Keratinocyte (primary cell): ENCODE measurements around the gene PRRX1.

Source experiments
- EZH2 ChIP-seq: IDR thresholded peaks from one replicate; pipeline ENCODE4 v1.6.1; 2012; ENCODE audit warnings: inconsistent platforms, mild to moderate bottlenecking, low read length, moderate library complexity
- TF ChIP-seq, protein P1 (sequence below), 3 experiments: IDR thresholded peaks in 1 of 3; conservative IDR thresholded peaks in 1 of 3; optimal IDR thresholded peaks in 1 of 3; 2 replicates in 2 of 3; 3 replicates in 1 of 3; pipeline versions ENCODE3 to v1.5.1; 2011; ENCODE audit warnings: low read length in 3 of 3, mild to moderate bottlenecking in 3 of 3, moderate library complexity in 2 of 3, control low read depth in 1 of 3, inconsistent platforms in 1 of 3; ENCODE audit not compliant: insufficient read depth in 2 of 3; ENCODE audit errors: extremely low read depth in 1 of 3

- TF ChIP-seq, protein P1, sequence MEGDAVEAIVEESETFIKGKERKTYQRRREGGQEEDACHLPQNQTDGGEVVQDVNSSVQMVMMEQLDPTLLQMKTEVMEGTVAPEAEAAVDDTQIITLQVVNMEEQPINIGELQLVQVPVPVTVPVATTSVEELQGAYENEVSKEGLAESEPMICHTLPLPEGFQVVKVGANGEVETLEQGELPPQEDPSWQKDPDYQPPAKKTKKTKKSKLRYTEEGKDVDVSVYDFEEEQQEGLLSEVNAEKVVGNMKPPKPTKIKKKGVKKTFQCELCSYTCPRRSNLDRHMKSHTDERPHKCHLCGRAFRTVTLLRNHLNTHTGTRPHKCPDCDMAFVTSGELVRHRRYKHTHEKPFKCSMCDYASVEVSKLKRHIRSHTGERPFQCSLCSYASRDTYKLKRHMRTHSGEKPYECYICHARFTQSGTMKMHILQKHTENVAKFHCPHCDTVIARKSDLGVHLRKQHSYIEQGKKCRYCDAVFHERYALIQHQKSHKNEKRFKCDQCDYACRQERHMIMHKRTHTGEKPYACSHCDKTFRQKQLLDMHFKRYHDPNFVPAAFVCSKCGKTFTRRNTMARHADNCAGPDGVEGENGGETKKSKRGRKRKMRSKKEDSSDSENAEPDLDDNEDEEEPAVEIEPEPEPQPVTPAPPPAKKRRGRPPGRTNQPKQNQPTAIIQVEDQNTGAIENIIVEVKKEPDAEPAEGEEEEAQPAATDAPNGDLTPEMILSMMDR (optimal IDR thresholded peaks at IDR 0.05 in 1 of 3, IDR thresholded peaks at IDR 0.05 in 1 of 3, conservative IDR thresholded peaks at IDR 0.05 in 1 of 3; ENCODE audit: extremely low read depth in 1 of 3, insufficient read depth in 2 of 3, low read length in 3 of 3), result no peak
- no peak for TF ChIP-seq EZH2
Observed at GRCh38 chr1:170730438-170730837, 66.5 kb downstream of the PRRX1 start.
